Naive thymus-derived CD4-positive, alpha-beta T cell (primary cell): ENCODE measurements around the gene DNER. TPM values are rescaled to one million over a fixed set of nuclear protein-coding genes. Genes with fewer than 3 reads are reported as not detected.
"Not testable (repeated sequence)": the region's sequence is repeated elsewhere in the genome, so short reads cannot be mapped to it uniquely, and the experiment has no call there.

ENCODE experiments used
- ATAC-seq: fragments of 150-1000 bp; cut with Tn5 transposase; 2 replicates; pipeline ENCODE4 v1.10.0; 2021; ENCODE audit warnings: mild to moderate bottlenecking, moderate library complexity
- CTCF ChIA-PET: fragments of 350-600 bp; sonication (Branson Sonifier 250); formaldehyde crosslinking; loops from one replicate; lab custom pipeline; 2021; ENCODE audit warnings: antibody characterized with exemption; lab: Charles Lee
- POLR2A ChIA-PET: fragments of 350-600 bp; sonication (Branson Sonifier 250); formaldehyde crosslinking; loops from one replicate; lab custom pipeline; 2021; ENCODE audit warnings: antibody characterized with exemption, inconsistent platforms; lab: Charles Lee
- DNase-seq, 9 donors: peaks; one replicate each; pipeline versions ENCODE4 v3.0.0 to v3.0.0-alpha.2; 2020 to 2022; ENCODE audit warnings: mixed read lengths in 1 of 9
- H3K27ac ChIP-seq: one replicate; pipeline ENCODE4 v1.7.0; 2013; ENCODE audit warnings: mild to moderate bottlenecking, low read depth, low read length, moderate library complexity
- H3K27me3 ChIP-seq, 2 donors: one replicate each; pipeline ENCODE4 v1.7.0; 2013; ENCODE audit warnings: low read length in 2 of 2, mild to moderate bottlenecking in 2 of 2, moderate library complexity in 2 of 2; ENCODE audit not compliant: control insufficient read depth in 2 of 2, insufficient read depth in 2 of 2
- H3K36me3 ChIP-seq, 3 experiments: 1 replicate in 2 of 3; 2 replicates in 1 of 3; pipeline ENCODE4 v1.7.0; 2013; ENCODE audit warnings: low read length in 3 of 3, mild to moderate bottlenecking in 3 of 3, moderate library complexity in 1 of 3; ENCODE audit not compliant: insufficient read depth in 3 of 3, control insufficient read depth in 2 of 3
- H3K4me1 ChIP-seq, 2 donors: one replicate each; pipeline ENCODE4 v1.7.0; 2013; ENCODE audit warnings: low read length in 2 of 2, mild to moderate bottlenecking in 2 of 2, moderate library complexity in 1 of 2; ENCODE audit not compliant: control insufficient read depth in 2 of 2, insufficient read depth in 2 of 2
- H3K4me3 ChIP-seq: 2 replicates; pipeline ENCODE4 v1.7.0; 2013; ENCODE audit warnings: mild to moderate bottlenecking, low read length
- H3K9me3 ChIP-seq, 3 experiments: 1 replicate in 2 of 3; 2 replicates in 1 of 3; pipeline ENCODE4 v1.7.0; 2013; ENCODE audit warnings: low read length in 3 of 3; ENCODE audit not compliant: control insufficient read depth in 2 of 3
- H3K27ac Mint-ChIP-seq, 9 donors: one replicate each; pipeline ENCODE4 v1.8.0; 2020 to 2022; ENCODE audit warnings: mixed read lengths in 9 of 9, mild to moderate bottlenecking in 8 of 9, moderate library complexity in 5 of 9, inconsistent platforms in 2 of 9
- H3K27me3 Mint-ChIP-seq, 5 donors: one replicate each; pipeline ENCODE4 v1.8.0; 2021 to 2022; ENCODE audit warnings: mixed read lengths in 5 of 5, mild to moderate bottlenecking in 1 of 5
- H3K36me3 Mint-ChIP-seq, 5 donors: one replicate each; pipeline ENCODE4 v1.8.0; 2020 to 2022; ENCODE audit warnings: mixed read lengths in 5 of 5, mild to moderate bottlenecking in 3 of 5, inconsistent platforms in 1 of 5
- H3K4me1 Mint-ChIP-seq, 7 donors: one replicate each; pipeline ENCODE4 v1.8.0; 2020 to 2022; ENCODE audit warnings: mixed read lengths in 7 of 7, mild to moderate bottlenecking in 3 of 7, inconsistent platforms in 1 of 7
- H3K4me3 Mint-ChIP-seq, 10 donors: one replicate each; pipeline ENCODE4 v1.8.0; 2020 to 2022; ENCODE audit warnings: mild to moderate bottlenecking in 10 of 10, mixed read lengths in 10 of 10, moderate library complexity in 6 of 10, inconsistent platforms in 2 of 10
- H3K9me3 Mint-ChIP-seq, 11 donors: one replicate each; pipeline ENCODE4 v1.8.0; 2020 to 2022; ENCODE audit warnings: mixed read lengths in 11 of 11, mild to moderate bottlenecking in 4 of 11, inconsistent platforms in 1 of 11, moderate library complexity in 1 of 11
- intact Hi-C, 2 donors: fragments of 100-400 bp; cut with micrococcal nuclease; formaldehyde crosslinking; loops; one replicate each; pipeline ENCODE4 v1.15.1; 2023
- polyA plus RNA-seq, 2 donors: library from polyadenylated mRNA; unstranded; fragments of 300-500 nt; fragmentation: Illumina TruSeq; gene quantifications; one replicate each; pipeline ENCODE4 v1.2.3, GENCODE V29; 2021
- total RNA-seq, 6 experiments: library from RNA in 5 of 6; stranded (reverse) in 5 of 6; gene quantifications; 1 replicate in 5 of 6; 2 replicates in 1 of 6; pipeline ENCODE4 v1.2.3 and lab custom pipeline; 2021 to 2026

DNER gene
- total and polyA plus RNA-seq, 7 experiments from 2014 or later = not detected

DNA sequence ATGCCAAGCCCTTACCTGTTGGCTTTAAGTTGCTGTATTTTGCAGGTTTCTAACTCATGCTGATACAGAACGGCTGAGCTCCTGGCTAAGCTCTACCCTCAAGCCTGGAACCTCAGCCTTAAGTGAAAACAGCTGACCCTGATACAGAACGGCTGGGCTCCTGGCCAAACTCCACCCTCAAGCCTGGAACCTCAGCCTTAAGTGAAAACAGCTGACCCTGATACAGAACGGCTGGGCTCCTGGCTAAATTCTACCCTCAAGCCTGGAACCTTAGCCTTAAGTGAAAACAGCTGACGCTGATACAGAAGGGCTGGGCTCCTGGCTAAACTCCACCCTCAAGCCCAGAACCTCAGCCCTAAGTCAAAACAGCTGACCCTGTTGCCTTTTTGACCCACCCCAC is 17.6 kb upstream of the DNER start:
- POLR2A ChIA-PET = no interaction called here
- H3K9me3 Mint-ChIP-seq = peaks cover 0 to 7% (median 2%) of the 10 kb centered on the region in 11 donors

GRCh38 chr2:229731363-229731762 is 17.0 kb upstream of the DNER start:
- DNase-seq = no peak
- Mint-ChIP-seq H3K9me3 (peaks cover 0 to 4% (median 0%) of the 10 kb centered on the region in 11 donors), H3K4me3 (no peak overlapping the region), H3K4me1 (peaks cover 0 to 13% (median 0%) of the 10 kb centered on the region in 7 donors), H3K27ac (no peak overlapping the region), H3K36me3 (peaks cover 0 to 5% (median 0%) of the 10 kb centered on the region in 5 donors), H3K27me3 (peaks cover 0 to 5% (median 0%) of the 10 kb centered on the region in 5 donors)
- POLR2A ChIA-PET = no interaction called here
- peaks cover 0 to 4% (median 0%) of the 10 kb centered on the region in 3 experiments for H3K9me3 ChIP-seq
- no peak overlapping the region for H3K27ac ChIP-seq
- H3K27me3 ChIP-seq = no peaks in the 10 kb centered on the region
- no peak overlapping the region for H3K4me3 ChIP-seq
- CTCF ChIA-PET = no interaction called here
- intact Hi-C loops = no loop called here
- ATAC-seq = no peak
- H3K4me1 ChIP-seq = no peaks in the 10 kb centered on the region
- H3K36me3 ChIP-seq = no peaks in the 10 kb centered on the region

More for the DNA sequence above, 17.6 kb upstream of the DNER start:
- DNase-seq (no peak), ATAC-seq (no peak)
- peaks cover 0 to 5% (median 0%) of the 10 kb centered on the region in 5 donors for H3K27me3 Mint-ChIP-seq
- peaks cover 0 to 13% (median 0%) of the 10 kb centered on the region in 7 donors for H3K4me1 Mint-ChIP-seq
- Histone ChIP-seq H3K27me3 (no peaks in the 10 kb centered on the region), H3K4me1 (no peaks in the 10 kb centered on the region), H3K9me3 (peaks cover 0 to 8% (median 0%) of the 10 kb centered on the region in 3 experiments), H3K27ac (no peak overlapping the region), H3K36me3 (no peaks in the 10 kb centered on the region), H3K4me3 (no peak overlapping the region)
- intact Hi-C loops = no loop called here
- CTCF ChIA-PET = no interaction called here
- no peak overlapping the region for H3K4me3 Mint-ChIP-seq
- H3K27ac Mint-ChIP-seq = no peak overlapping the region
- peaks cover 0 to 5% (median 0%) of the 10 kb centered on the region in 5 donors for H3K36me3 Mint-ChIP-seq

DNA sequence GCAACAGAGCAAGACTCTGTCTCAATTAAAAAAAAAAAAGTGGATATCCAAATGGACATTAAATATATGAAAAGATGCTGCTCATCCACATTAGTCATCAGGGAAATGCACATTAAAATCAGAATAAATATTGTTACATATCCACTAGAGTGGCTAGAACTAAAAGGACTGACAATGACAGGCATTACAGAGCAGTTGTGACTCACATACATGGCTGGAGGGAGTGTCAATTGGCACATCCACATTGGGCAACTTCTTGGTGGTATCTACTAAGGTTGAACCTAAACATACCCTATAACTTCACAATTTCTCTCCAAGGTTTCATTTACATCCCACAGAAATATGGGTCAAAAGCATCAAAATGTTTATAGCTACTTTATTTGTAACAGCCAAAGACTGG is 14.0 kb upstream of the DNER start:
- Mint-ChIP-seq H3K27me3 (peaks cover 0 to 12% (median 4%) of the 10 kb centered on the region in 5 donors), H3K9me3 (no peaks in the 10 kb centered on the region), H3K36me3 (peaks cover 0 to 5% (median 0%) of the 10 kb centered on the region in 5 donors), H3K27ac (no peak overlapping the region), H3K4me1 (peaks cover 0 to 8% (median 0%) of the 10 kb centered on the region in 7 donors), H3K4me3 (no peak overlapping the region)
- no peak overlapping the region for H3K4me3 ChIP-seq
- H3K27ac ChIP-seq = no peak overlapping the region
- no peak for ATAC-seq
- no peaks in the 10 kb centered on the region for H3K36me3 ChIP-seq
- CTCF ChIA-PET = no interaction called here
- intact Hi-C loops = no loop called here
- no peaks in the 10 kb centered on the region for H3K9me3 ChIP-seq
- H3K4me1 ChIP-seq = no peaks in the 10 kb centered on the region
- DNase-seq = no peak
- H3K27me3 ChIP-seq = no peaks in the 10 kb centered on the region
- POLR2A ChIA-PET = no interaction called here

DNA sequence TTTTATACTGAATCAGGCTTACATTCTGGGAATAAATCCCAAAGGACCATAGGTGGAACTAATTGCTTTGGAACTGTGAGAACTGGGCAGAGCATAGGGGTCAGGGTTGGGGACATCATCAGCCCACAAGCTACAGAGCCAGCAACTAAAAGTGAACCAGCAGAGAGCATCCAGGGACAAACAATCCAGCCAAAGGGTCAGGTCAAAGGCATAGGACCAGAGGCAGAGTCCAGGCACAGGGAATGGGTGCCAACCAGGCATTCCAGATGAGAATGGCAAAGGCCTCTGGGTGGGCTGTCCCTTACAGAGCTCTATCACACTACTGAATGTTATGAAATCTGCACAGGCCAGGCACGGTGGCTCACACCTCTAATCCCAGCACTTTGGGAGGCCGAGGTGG is 12.3 kb upstream of the DNER start:
- Mint-ChIP-seq H3K36me3 (no peaks in the 10 kb centered on the region), H3K27ac (no peak overlapping the region), H3K27me3 (peaks cover 0 to 25% (median 4%) of the 10 kb centered on the region in 5 donors), H3K9me3 (no peaks in the 10 kb centered on the region), H3K4me3 (no peak overlapping the region), H3K4me1 (peaks cover 0 to 4% (median 0%) of the 10 kb centered on the region in 7 donors)
- DNase-seq (no peak), ATAC-seq (no peak)
- no peak overlapping the region for H3K4me3 ChIP-seq
- no peaks in the 10 kb centered on the region for H3K27me3 ChIP-seq
- H3K4me1 ChIP-seq = no peaks in the 10 kb centered on the region
- intact Hi-C loops = no loop called here
- ChIA-PET CTCF (interaction anchor here (0.7 kb wide), 1 partner anchor 1326 kb away, joined by 3 read pairs; no protein-coding TSS in a partner anchor), POLR2A (no interaction called here)
- no peaks in the 10 kb centered on the region for H3K36me3 ChIP-seq
- H3K27ac ChIP-seq = no peak overlapping the region
- H3K9me3 ChIP-seq = no peaks in the 10 kb centered on the region

DNA sequence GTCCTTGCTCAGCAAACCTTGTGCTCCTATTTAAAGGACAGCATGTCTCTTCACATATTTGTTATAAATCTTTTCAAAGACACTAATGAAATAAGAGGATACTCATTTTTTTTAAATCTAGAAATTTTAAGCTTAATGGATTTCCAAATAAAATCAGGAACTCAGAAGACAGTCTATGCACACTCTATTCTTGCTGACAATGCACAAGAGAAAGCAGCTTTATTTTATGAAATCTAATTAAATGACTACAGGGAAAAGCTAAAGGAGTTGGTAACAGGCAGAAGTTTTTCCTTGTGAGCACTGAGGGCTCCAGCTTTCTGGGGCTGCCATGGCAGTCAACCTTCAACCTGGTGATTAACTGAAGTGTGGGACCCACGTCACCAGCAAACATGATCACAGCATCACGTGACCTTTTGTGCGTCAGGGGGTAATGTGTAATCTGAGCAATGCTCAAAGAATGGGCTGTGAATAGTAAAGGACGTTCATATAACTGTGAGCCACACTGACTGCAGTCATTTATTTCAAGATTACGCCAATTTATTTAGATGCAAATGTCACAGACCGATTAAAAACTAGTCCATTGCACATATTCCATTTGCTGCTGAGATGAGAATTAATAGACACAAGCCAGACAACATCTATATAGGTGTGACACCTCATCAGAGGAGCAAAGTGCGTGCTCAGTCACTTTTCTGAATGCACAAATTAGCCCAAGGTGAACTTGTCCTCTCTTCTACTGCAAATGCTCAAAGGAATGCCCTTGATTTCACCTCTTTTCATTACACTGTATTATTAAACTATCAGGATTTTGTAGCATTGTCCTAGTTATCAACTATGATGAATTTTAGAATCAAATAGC is 11.6 kb upstream of the DNER start:
- Histone ChIP-seq H3K4me3 (no peak overlapping the region), H3K9me3 (no peaks in the 10 kb centered on the region), H3K36me3 (no peaks in the 10 kb centered on the region), H3K27me3 (no peaks in the 10 kb centered on the region), H3K4me1 (no peaks in the 10 kb centered on the region), H3K27ac (no peak overlapping the region)
- peaks cover 0 to 4% (median 0%) of the 10 kb centered on the region in 7 donors for H3K4me1 Mint-ChIP-seq
- ChIA-PET CTCF (no interaction called here), POLR2A (no interaction called here)
- no peaks in the 10 kb centered on the region for H3K36me3 Mint-ChIP-seq
- no peaks in the 10 kb centered on the region for H3K9me3 Mint-ChIP-seq
- ATAC-seq = no peak
- no peak overlapping the region for H3K27ac Mint-ChIP-seq
- intact Hi-C loops = no loop called here
- no peak for DNase-seq
- no peak overlapping the region for H3K4me3 Mint-ChIP-seq
- H3K27me3 Mint-ChIP-seq = peaks cover 0 to 25% (median 4%) of the 10 kb centered on the region in 5 donors

GRCh38 chr2:229723192-229723591 is 8.8 kb upstream of the DNER start:
- H3K4me3 Mint-ChIP-seq, H3K9me3 Mint-ChIP-seq, H3K9me3 ChIP-seq, H3K4me3 ChIP-seq, ATAC-seq, POLR2A ChIA-PET, CTCF ChIA-PET, H3K27me3 ChIP-seq, intact Hi-C loops, H3K27ac ChIP-seq, H3K36me3 Mint-ChIP-seq, H3K4me1 ChIP-seq, H3K36me3 ChIP-seq, H3K4me1 Mint-ChIP-seq, H3K27ac Mint-ChIP-seq, DNase-seq: not testable (repeated sequence)
- H3K27me3 Mint-ChIP-seq = peaks cover 5 to 37% (median 9%) of the 10 kb centered on the region in 5 donors
